Esophagus mucosa (tissue), 1 donor: ENCODE results near the gene VEZT. TPM values are rescaled to one million over a fixed set of nuclear protein-coding genes. Genes with fewer than 3 reads are reported as not detected.
"Not testable (repeated sequence)": the region's sequence is repeated elsewhere in the genome, so short reads cannot be mapped to it uniquely, and the experiment has no call there.

Experiments used
- ATAC-seq: fragments of 200-7000 bp; cut with Tn5 transposase; one replicate; pipeline ENCODE4 v1.9.1; 2020
- total RNA-seq: library from RNA; stranded (reverse); gene quantifications from one replicate; pipeline ENCODE4 v1.2.4, GENCODE V29; 2023
- donor health status: DM: yes; HTN: yes; CAD: no.

The VEZT gene
- total RNA-seq, 1 donor from 2014 or later = 49.9 TPM

- no peak for ATAC-seq
Measured at GRCh38 chr12:95258151-95258550, 40.5 kb downstream of the VEZT start.

- no peak for ATAC-seq
Measured at GRCh38 chr12:95258803-95259202, 41.2 kb downstream of the VEZT start.

GRCh38 chr12:95259368-95259767 lies 41.8 kb downstream of the VEZT start:
- peak; percentile 48 for ATAC-seq

DNA sequence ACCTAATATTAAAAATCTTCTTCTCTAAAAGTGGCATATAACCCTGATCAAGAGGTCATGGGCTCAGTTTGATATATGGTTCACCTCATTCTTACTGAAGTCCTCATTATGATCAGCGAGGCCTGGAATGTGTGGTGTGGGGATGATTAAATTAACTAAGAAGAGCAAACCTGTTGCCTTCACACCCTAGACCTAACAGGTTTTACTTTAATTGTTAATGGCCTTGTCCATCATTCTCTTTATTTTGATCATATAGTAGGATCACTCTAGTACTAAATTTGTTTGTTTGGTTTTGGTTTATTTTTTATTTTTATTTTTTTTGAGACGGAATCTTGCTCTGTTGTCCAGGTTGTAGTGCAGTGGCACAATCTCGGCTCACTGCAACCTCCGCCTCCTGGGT lies 43.5 kb downstream of the VEZT start:
- ATAC-seq = no peak

- no peak for ATAC-seq
Measured at GRCh38 chr12:95262808-95263207, 45.2 kb downstream of the VEZT start.

GRCh38 chr12:95265765-95266164 lies 48.2 kb downstream of the VEZT start:
- ATAC-seq = no peak

DNA sequence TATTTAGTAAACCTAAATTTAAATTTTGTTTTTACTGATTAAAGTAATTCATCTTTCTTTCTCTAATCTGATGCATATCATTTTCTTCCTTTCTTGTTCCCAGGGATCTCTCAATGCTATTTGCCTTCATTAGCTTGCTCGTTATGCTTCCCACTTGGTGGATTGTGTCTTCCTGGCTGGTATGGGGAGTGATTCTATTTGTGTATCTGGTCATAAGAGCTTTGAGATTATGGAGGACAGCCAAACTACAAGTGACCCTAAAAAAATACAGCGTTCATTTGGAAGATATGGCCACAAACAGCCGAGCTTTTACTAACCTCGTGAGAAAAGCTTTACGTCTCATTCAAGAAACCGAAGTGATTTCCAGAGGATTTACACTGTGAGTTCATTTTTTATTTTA lies 48.6 kb downstream of the VEZT start:
- no peak for ATAC-seq

- ATAC-seq = no peak
Measured at GRCh38 chr12:95269892-95270291, 52.3 kb downstream of the VEZT start.

DNA sequence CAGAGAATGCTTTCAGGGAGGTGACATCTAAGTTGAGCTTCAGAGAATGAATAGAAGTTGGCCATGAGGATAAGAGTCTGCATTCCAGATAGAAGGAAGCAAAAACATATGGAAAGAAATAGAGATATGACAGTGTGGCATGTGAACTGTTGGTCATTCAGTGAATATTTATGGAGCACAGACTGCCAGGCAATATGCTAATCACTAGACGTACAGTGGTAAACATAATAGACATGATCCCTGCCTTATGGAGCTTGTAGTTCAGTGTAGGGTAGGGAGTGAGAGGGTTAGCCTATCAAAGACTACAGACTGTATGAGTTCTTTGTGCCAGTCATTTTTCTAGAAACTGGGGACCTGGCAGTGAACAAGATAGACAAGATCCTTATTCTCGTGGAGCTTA lies 53.9 kb downstream of the VEZT start:
- no peak for ATAC-seq

DNA sequence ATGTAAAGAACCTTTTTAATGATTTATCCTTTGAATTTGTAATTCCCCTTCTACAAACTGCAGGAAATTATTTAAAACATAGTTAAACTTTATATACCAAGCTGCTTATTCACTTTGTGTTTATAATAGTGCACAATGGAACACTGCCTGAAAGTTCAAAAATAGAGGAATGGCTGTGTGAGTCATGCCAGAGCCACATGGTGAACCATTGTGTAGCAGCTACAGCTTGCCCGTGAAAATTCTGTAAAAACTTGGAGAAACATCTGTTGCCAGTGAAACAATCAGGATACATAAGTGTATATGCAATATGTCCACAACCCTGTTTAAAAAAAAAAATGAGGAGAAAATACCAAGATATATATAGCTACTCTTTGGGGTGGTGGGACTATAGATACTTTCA lies 59.5 kb downstream of the VEZT start:
- peak; percentile 43 for ATAC-seq

DNA sequence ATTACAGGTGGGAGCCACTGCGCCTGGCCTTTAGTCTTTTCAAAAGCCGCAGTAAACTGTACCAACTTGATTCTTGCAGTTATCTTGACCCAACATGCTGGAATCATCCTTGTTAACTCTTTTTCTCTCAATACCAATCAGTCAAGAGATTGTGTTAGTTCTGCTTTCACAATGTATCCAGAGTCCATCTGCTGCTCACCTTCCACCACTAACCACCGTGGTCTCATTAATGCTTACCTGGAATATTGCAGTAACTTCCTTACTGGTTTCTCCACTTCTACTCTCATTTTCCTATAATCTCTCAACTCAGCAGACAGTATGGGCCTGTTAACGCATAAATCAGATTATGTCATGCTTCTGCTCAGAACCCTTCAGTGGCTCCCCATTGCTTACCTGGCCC lies 62.2 kb downstream of the VEZT start:
- ATAC-seq = no peak

DNA sequence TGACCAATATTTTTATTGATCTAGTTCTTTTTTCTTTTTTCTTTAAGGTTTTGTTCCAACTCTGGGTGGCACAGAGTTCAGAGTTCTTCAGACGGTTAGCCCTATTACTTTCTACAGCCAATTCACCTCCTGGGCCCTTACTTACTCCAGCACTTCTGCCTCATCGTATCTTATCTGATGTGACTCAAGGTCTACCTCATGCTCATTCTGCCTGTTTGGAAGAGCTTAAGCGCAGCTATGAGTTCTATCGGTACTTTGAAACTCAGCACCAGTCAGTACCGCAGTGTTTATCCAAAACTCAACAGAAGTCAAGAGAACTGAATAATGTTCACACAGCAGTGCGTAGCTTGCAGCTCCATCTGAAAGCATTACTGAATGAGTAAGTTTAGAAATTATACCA lies 64.7 kb downstream of the VEZT start:
- ATAC-seq = no peak

DNA sequence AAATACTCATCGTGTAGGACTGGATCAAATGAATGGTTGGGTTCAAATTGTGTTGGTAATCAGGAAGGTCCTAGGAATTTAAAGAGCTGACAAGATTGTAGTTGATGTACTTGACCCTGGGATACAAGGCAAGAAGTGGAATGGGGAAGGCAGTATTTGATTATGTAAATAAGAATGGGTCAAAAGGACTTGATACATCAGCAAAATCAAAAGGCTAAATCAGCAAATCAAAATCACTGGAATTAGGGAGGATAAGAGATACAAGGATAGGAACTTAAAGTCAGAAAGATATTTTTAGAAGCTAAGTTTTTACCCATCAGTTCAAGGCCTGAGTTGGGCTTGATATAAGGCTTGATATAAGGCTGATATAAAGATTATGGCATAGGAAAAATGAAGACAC lies 65.8 kb downstream of the VEZT start:
- ATAC-seq = no peak

- ATAC-seq = no peak
Measured at GRCh38 chr12:95286713-95287112, 69.1 kb downstream of the VEZT start.

DNA sequence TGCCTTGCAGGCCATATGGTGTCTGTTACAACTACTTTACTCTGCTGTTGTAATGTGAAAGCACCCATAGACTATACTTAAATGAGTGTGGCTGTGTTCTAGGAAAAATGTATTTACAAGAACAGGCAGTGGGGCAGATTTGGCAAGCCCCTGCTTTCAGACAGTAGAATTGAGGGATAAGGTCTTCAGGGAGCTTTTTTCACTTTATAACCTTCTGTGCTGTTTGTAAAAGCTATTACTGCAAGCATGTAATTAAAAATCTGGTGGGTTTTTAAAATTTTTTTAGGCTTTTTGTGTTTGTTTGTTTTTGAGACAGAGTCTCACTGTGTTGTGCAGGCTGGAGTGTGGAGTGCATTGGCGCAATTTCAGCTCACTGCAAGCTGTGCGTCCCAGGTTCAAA lies 73.9 kb downstream of the VEZT start:
- ATAC-seq = no peak

GRCh38 chr12:95298916-95299315 lies 81.3 kb downstream of the VEZT start:
- ATAC-seq = no peak

- ATAC-seq = no peak
Measured at GRCh38 chr12:95300286-95300685, 82.7 kb downstream of the VEZT start.

GRCh38 chr12:95303476-95303875 lies 85.9 kb downstream of the VEZT start:
- no peak for ATAC-seq

GRCh38 chr12:95304673-95305198 lies 87.1 kb downstream of the VEZT start:
- no peak for ATAC-seq

DNA sequence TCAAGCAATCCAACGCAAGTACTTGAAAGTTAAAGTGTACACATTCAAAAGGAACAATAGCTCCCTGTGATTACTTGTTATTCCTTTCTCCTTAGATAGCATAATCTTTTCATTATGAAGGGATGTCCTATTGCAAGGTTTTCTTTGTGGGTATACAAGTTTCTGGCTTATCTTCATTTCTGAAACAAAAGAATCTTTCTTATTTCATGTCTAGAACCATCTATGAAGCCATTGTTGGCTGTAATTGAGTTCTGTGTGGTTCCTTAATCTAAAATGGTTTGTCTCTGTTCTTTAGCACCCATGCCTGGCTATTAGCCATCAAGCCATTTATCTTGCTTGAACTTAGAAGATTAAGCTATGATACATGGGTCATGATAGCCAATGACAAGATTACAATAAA lies 95.0 kb downstream of the VEZT start:
- ATAC-seq = no peak

DNA sequence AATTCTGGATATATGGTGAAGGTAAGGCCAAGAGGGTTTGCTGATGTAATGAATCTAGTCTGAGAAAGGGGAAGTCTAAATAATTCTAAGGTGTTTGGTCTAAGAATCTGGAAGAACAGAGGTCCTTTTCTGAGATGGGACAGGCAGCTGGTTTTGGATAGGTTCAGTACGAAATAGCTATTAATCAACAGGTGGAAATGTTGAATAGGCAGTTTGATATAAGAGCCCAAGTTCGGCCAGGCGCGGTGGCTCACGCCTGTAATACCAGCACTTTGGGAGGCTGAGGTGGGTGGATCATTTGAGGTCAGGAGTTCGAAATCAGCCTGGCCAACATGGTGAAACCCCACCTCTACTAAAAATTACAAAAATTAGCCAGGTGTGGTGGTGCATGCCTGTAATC lies 97.1 kb downstream of the VEZT start:
- not testable (repeated sequence) for ATAC-seq

GRCh38 chr12:95316798-95317197 lies 99.2 kb downstream of the VEZT start:
- no peak for ATAC-seq

DNA sequence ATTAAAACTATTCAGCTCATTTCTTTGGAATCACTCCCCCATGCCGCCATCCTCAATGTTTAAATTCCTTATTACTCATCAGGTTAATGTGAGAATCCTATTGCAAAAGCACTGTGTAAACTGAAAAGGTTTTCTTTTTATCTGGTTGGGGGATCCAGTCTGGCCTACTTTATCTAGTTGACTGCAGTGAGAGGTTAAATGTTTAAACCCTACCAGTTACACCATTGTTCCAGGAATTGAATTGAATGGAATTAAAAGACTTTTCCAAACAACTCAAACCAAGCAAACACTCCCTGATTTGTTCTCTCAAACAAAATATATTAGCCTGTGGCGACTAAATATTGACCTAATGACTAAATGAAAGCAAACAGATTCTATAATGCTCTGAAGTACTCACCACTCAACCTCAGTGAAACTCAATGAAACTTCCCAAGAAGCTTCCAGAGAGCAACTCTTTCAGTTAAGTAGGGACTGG lies 100.5 kb downstream of the VEZT start:
- ATAC-seq = peak; percentile 77

DNA sequence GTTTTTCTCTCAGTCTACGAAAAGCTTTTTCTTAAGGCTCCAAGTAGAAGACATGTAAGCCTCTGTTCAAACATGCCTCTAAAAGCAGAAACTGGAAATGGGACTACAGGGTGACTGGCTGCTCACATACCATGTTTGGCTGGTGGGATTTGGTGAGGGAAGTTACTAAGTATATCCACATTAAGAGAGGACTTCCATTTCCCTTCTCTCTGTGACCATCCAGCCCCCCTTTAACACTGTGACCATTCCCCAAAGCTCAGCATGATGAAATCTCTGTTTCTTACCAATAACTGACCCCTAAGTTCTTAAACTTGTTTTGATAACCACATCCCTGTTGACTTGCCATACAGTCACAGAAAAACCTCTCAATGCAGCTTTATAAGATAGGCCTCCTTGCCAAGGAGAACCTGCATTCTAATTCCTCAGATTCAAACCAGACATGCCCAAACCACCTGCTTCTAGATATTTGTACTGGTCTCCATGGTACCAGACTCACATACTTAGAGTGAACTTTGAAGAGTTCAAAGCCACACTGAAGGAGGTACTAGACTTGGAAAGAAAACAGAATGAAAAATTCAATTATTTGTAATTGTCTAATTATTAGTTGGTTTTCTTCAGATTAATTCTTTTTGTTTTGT lies 102.2 kb downstream of the VEZT start:
- no peak for ATAC-seq
